Endothelial cell of umbilical vein (primary cell): Measurements from ENCODE around the gene ADCYAP1R1. TPM values are rescaled to one million over a fixed set of nuclear protein-coding genes. Genes with fewer than 3 reads are reported as not detected.

Experiments used
- BruUV-seq: library from RNA; stranded (reverse); fragments of 400-500 nt; replicated peaks from 2 replicates; lab custom pipeline; 2021; lab: Mats Ljungman, UMichigan
- CTCF ChIA-PET: fragments of 300-600, 350-600 bp; sonication (Branson Sonifier 250); formaldehyde crosslinking; loops from one replicate; lab custom pipeline; 2021; ENCODE audit warnings: antibody characterized with exemption, inconsistent platforms; lab: Charles Lee
- POLR2A ChIA-PET: fragments of 300-600, 350-600 bp; sonication (Branson Sonifier 250); formaldehyde crosslinking; loops from one replicate; lab custom pipeline; 2021; ENCODE audit warnings: antibody characterized with exemption, inconsistent platforms; lab: Charles Lee
- DNase-seq: peaks from one replicate; pipeline ENCODE4 v3.0.0-alpha.2; 2011; ENCODE audit warnings: low read depth, low spot score
- FAIRE-seq: peaks from 2 replicates; lab custom pipeline; 2011; peaks lifted over from hg19 to GRCh38; lab: Jason Lieb, UNC
- H2AFZ ChIP-seq: 2 replicates; pipeline ENCODE4 v1.6.0; 2012; ENCODE audit warnings: low read depth, low read length, control low read depth, inconsistent platforms
- H3K27ac ChIP-seq: 2 replicates; pipeline ENCODE4 v1.5.1; 2011; ENCODE audit warnings: low read depth, mild to moderate bottlenecking, control low read depth, low read length, moderate library complexity; ENCODE audit not compliant: insufficient read depth
- H3K27me3 ChIP-seq, 2 experiments: 2 replicates each; pipeline versions ENCODE4 v1.6.0 to v1.6.1; 2011; ENCODE audit warnings: low read length in 2 of 2, mixed read lengths in 1 of 2; ENCODE audit not compliant: control insufficient read depth in 2 of 2, insufficient read depth in 2 of 2
- H3K36me3 ChIP-seq, 2 experiments: 2 replicates in 1 of 2; 3 replicates in 1 of 2; pipeline ENCODE4 v1.5.1; 2011; ENCODE audit warnings: low read length in 2 of 2, mild to moderate bottlenecking in 1 of 2, moderate library complexity in 1 of 2; ENCODE audit not compliant: control insufficient read depth in 2 of 2, insufficient read depth in 2 of 2; ENCODE audit errors: extremely low read depth in 1 of 2
- H3K4me1 ChIP-seq: 3 replicates; pipeline ENCODE4 v1.5.1; 2011; ENCODE audit warnings: mild to moderate bottlenecking, low read length; ENCODE audit not compliant: control insufficient read depth, insufficient read depth; ENCODE audit errors: extremely low read depth
- H3K4me2 ChIP-seq: 2 replicates; pipeline ENCODE4 v1.6.1; 2011; ENCODE audit warnings: low read length, control low read depth, mixed read lengths; ENCODE audit not compliant: insufficient read depth
- H3K4me3 ChIP-seq, 3 experiments: fragments of 200-600 bp in 1 of 3; sonication (generic), shearing (Covaris generic) in 1 of 3; replicated peaks in 1 of 3; 2 replicates each; pipeline ENCODE4 v1.5.1; 2011 to 2016; ENCODE audit warnings: control low read depth in 3 of 3, low read length in 3 of 3, mild to moderate bottlenecking in 2 of 3, inconsistent platforms in 1 of 3, low read depth in 1 of 3, moderate library complexity in 1 of 3; ENCODE audit not compliant: insufficient read depth in 1 of 3
- H3K79me2 ChIP-seq: 2 replicates; pipeline ENCODE4 v1.6.0; 2012; ENCODE audit warnings: low read length, inconsistent platforms; ENCODE audit not compliant: control insufficient read depth, insufficient read depth
- H3K9ac ChIP-seq: replicated peaks from 2 replicates; pipeline ENCODE3; 2011; ENCODE audit warnings: low read length, control low read depth; ENCODE audit not compliant: insufficient read depth; ENCODE audit errors: extremely low read depth
- H3K9me1 ChIP-seq: replicated peaks from 3 replicates; pipeline ENCODE4 v1.6.0; 2011; ENCODE audit warnings: mild to moderate bottlenecking, low read length; ENCODE audit not compliant: control insufficient read depth, insufficient read depth; ENCODE audit errors: extremely low read depth
- H3K9me3 ChIP-seq: replicated peaks from 2 replicates; pipeline ENCODE4 v1.5.1; 2012; ENCODE audit warnings: low read length, inconsistent platforms; ENCODE audit not compliant: control insufficient read depth, insufficient read depth
- H4K20me1 ChIP-seq: replicated peaks from 2 replicates; pipeline ENCODE3; 2011; ENCODE audit warnings: mild to moderate bottlenecking, low read length; ENCODE audit not compliant: control insufficient read depth, insufficient read depth; ENCODE audit errors: extremely low read depth
- EZH2 ChIP-seq: IDR thresholded peaks from 2 replicates; pipeline ENCODE4 v1.6.1; 2012; ENCODE audit warnings: borderline replicate concordance, low read depth, mild to moderate bottlenecking, moderate library complexity, low read length, inconsistent platforms; ENCODE audit not compliant: severe bottlenecking
- FOS ChIP-seq: IDR thresholded peaks from 2 replicates; pipeline ENCODE4 v1.6.1; 2011; ENCODE audit warnings: mild to moderate bottlenecking, low read length, moderate library complexity, borderline replicate concordance; ENCODE audit not compliant: insufficient read depth
- GATA2 ChIP-seq: IDR thresholded peaks from 2 replicates; pipeline ENCODE4 v1.7.0; 2011; ENCODE audit warnings: low read depth, mild to moderate bottlenecking, moderate library complexity, mixed read lengths, low read length; ENCODE audit not compliant: insufficient read length, insufficient read depth
- JUN ChIP-seq: IDR thresholded peaks from 2 replicates; pipeline ENCODE4 v1.6.1; 2011; ENCODE audit warnings: borderline replicate concordance, low read depth; ENCODE audit not compliant: insufficient read length, insufficient read depth
- MYC ChIP-seq: IDR thresholded peaks from one replicate; pipeline ENCODE4 v1.6.1; 2011; ENCODE audit warnings: mild to moderate bottlenecking, low read depth, low read length
- POLR2A ChIP-seq: IDR thresholded peaks from 2 replicates; pipeline ENCODE4 v1.6.1; 2012; ENCODE audit warnings: low read depth, mild to moderate bottlenecking, control low read depth, low read length
- POLR2AphosphoS5 ChIP-seq: IDR thresholded peaks from 2 replicates; pipeline ENCODE4 v1.6.1; 2012; ENCODE audit warnings: low read depth, mild to moderate bottlenecking, control low read depth, low read length, moderate library complexity; ENCODE audit not compliant: insufficient read depth
- dilution Hi-C: fragments of 300-500 bp; cut with MboI; formaldehyde crosslinking; loops from one replicate; pipeline ENCODE4 v1.15.0; 2019; ENCODE audit warnings: low sequenced_read_pairs; ENCODE audit not compliant: extremely low pct_ligation_motif_present
- intact Hi-C: fragments of 100-400 bp; cut with micrococcal nuclease; formaldehyde crosslinking; loops from one replicate; pipeline ENCODE4 v1.10.0; 2022
- polyA plus RNA-seq, 4 experiments: library from polyadenylated mRNA; depleted of rRNA in 3 of 4; stranded (reverse) in 3 of 4; unstranded in 1 of 4; fragments of >200 nt; gene quantifications; 2 replicates each; pipeline versions ENCODE4 v1.2.1 to v1.2.3, GENCODE V29; 2011 to 2012; ENCODE audit warnings: missing spikeins in 1 of 4
- total RNA-seq: library from RNA; stranded (reverse); gene quantifications from 2 replicates; pipeline ENCODE4 v1.2.3, GENCODE V29; 2021
- TF ChIP-seq, protein P1 (sequence below), 2 donors: IDR thresholded peaks; 1 replicate in 1 of 2; 2 replicates in 1 of 2; pipeline ENCODE4 v1.5.1; 2011; ENCODE audit warnings: low read length in 2 of 2, mild to moderate bottlenecking in 2 of 2, moderate library complexity in 2 of 2, control low read depth in 1 of 2, inconsistent platforms in 1 of 2, low read depth in 1 of 2; ENCODE audit not compliant: insufficient read depth in 1 of 2; ENCODE audit errors: extremely low read depth in 1 of 2
- TF ChIP-seq, protein P2 (sequence below): IDR thresholded peaks from 2 replicates; pipeline ENCODE4 v1.6.1; 2011; ENCODE audit not compliant: insufficient read depth, insufficient read length

Gene ADCYAP1R1
- total and polyA plus RNA-seq, 2 donors (not counting 3 experiments of a cell fraction or from before 2014, with no cell fraction given), result 0.04 TPM; not detected in 1

DNA sequence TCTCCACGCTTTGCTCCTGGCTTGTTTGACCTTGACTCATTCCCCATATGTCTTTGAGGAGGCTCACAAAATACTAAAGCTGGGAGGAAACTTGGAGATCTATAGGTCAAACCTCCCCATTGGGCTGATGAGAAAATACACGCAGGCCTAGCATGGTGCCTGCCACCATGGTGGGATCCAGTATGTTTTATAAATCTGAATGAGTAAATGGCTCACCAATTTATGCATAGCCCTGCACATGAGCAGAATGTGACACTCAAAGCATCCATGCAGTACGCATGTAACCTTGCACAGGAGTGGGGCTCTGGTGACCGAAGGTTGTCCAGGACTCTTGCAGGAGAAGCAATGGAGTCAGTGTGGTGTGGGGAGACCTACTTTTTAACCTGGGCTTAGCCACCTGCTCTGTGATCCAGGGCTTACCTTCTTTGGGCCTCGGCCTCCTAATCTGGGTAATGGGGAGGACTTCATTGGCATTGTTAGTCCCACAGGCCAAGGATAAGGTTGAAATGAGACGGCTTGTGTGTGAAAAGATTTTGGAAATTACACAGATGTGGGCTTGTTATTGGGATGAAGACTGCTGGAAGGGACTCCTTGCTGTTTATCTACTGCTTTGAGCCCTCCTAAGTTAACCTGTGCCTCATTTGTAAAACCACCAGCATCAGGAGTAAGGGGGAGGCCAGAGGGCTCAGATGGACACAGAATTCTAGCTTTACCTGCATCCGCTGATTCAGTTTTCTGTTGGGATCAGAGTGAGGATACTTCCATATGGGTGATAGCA is 58.4 kb downstream of the ADCYAP1R1 start:
- FAIRE-seq, result no peak
- no peak overlapping the region for H3K27ac ChIP-seq
- H3K9me3 ChIP-seq, result no peaks in the 10 kb centered on the region
- CTCF ChIA-PET, result interaction anchor here (3.9 kb wide), 1 partner anchor 12 kb away, joined by 28 read pairs; no protein-coding TSS in a partner anchor
- H3K4me3 ChIP-seq, result no peak overlapping the region
- H3K4me2 ChIP-seq, result no peak overlapping the region
- no peak overlapping the region for H2AFZ ChIP-seq
- dilution Hi-C loops (no loop called here), intact Hi-C loops (no loop called here)
- no peaks in the 10 kb centered on the region for H3K4me1 ChIP-seq
- no peak for TF ChIP-seq EZH2
- TF ChIP-seq GATA2, result no peak
- no peak for TF ChIP-seq MYC
- no peak for TF ChIP-seq FOS
- TF ChIP-seq POLR2AphosphoS5, result no peak
- TF ChIP-seq, protein P1, sequence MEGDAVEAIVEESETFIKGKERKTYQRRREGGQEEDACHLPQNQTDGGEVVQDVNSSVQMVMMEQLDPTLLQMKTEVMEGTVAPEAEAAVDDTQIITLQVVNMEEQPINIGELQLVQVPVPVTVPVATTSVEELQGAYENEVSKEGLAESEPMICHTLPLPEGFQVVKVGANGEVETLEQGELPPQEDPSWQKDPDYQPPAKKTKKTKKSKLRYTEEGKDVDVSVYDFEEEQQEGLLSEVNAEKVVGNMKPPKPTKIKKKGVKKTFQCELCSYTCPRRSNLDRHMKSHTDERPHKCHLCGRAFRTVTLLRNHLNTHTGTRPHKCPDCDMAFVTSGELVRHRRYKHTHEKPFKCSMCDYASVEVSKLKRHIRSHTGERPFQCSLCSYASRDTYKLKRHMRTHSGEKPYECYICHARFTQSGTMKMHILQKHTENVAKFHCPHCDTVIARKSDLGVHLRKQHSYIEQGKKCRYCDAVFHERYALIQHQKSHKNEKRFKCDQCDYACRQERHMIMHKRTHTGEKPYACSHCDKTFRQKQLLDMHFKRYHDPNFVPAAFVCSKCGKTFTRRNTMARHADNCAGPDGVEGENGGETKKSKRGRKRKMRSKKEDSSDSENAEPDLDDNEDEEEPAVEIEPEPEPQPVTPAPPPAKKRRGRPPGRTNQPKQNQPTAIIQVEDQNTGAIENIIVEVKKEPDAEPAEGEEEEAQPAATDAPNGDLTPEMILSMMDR (IDR thresholded peaks at IDR 0.05; ENCODE audit: extremely low read depth in 1 of 2, insufficient read depth in 1 of 2, low read depth in 1 of 2, low read length in 2 of 2), result no peak
- TF ChIP-seq POLR2A, result no peak
- TF ChIP-seq, protein P2, sequence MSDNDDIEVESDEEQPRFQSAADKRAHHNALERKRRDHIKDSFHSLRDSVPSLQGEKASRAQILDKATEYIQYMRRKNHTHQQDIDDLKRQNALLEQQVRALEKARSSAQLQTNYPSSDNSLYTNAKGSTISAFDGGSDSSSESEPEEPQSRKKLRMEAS, result no peak
- no peak for TF ChIP-seq JUN
- no peaks in the 10 kb centered on the region for H3K79me2 ChIP-seq
- H3K9me1 ChIP-seq, result no peaks in the 10 kb centered on the region
- no peak overlapping the region for H3K9ac ChIP-seq
- no peaks in the 10 kb centered on the region for H4K20me1 ChIP-seq
- no peaks in the 10 kb centered on the region for H3K36me3 ChIP-seq
- no peaks in the 10 kb centered on the region for H3K27me3 ChIP-seq
- DNase-seq, result no peak
- POLR2A ChIA-PET, result no interaction called here
- BruUV-seq, result no TSS peak
